Measurements from ENCODE around the gene TMEM212.

- no peak for TF ChIP-seq GATA3 (IDR thresholded peaks at IDR 0.05; ENCODE audit: low read depth, low read length)
- TF ChIP-seq GATA2 (IDR thresholded peaks at IDR 0.05; ENCODE audit: low read depth, low read length), result no peak
Observed at GRCh38 chr3:171834461-171834801, 8.7 kb upstream of the TMEM212 start.

All from SH-SY5Y (cell line).